K562 (cell line): Measurements from ENCODE around the gene R3HDM1. TPM values are rescaled to one million over a fixed set of nuclear protein-coding genes. Genes with fewer than 3 reads are reported as not detected.
A peak's percentile ranks its signal among the peaks of the same experiment; 100 is the strongest.

ENCODE experiments used
- AFF1 ChIP-seq, 2 experiments: fragments of 450-650 bp; IDR thresholded peaks; 2 replicates each; pipeline ENCODE4 v1.6.1; 2018; ENCODE audit warnings: mild to moderate bottlenecking in 2 of 2, low read depth in 1 of 2; ENCODE audit not compliant: partially characterized antibody in 2 of 2
- DEAF1 ChIP-seq: fragments of 450-650 bp; formaldehyde crosslinking; IDR thresholded peaks from 2 replicates; pipeline ENCODE4 v1.4.0; 2020; ENCODE audit warnings: mild to moderate bottlenecking, moderate library complexity
- RAD21 ChIP-seq, 2 experiments: fragments of 250-450 bp in 1 of 2; fragments of 450-650 bp in 1 of 2; sonication (Bioruptor Pico) in 1 of 2; formaldehyde crosslinking in 1 of 2; IDR thresholded peaks in 1 of 2; conservative IDR thresholded peaks in 1 of 2; 2 replicates each; pipeline versions ENCODE4 v1.4.0 to v1.8.0; 2020 to 2022; ENCODE audit warnings: mild to moderate bottlenecking in 2 of 2, moderate library complexity in 1 of 2
- RUNX1 ChIP-seq: sonication (generic); IDR thresholded peaks from 2 replicates; pipeline ENCODE4 v1.6.1; 2016; ENCODE audit warnings: antibody characterized with exemption, low read depth
- SNIP1 ChIP-seq: fragments of 450-650 bp; IDR thresholded peaks from 2 replicates; pipeline ENCODE4 v1.7.1; 2017; ENCODE audit warnings: low read depth, mild to moderate bottlenecking
- TSHZ1 ChIP-seq: fragments of 250-450 bp; sonication (Bioruptor Pico); IDR thresholded peaks from 2 replicates; pipeline ENCODE4 v1.4.0; 2020; ENCODE audit warnings: mild to moderate bottlenecking, moderate library complexity
- ZBTB5 ChIP-seq: fragments of 450-650 bp; IDR thresholded peaks from 2 replicates; pipeline ENCODE4 v1.6.1; 2017; ENCODE audit warnings: antibody characterized with exemption
- polyA plus RNA-seq, 8 experiments: library from polyadenylated mRNA; depleted of rRNA in 4 of 8; stranded (reverse) in 5 of 8; unstranded in 3 of 8; fragments of >200 nt; fragmentation: Nextera tagmentation in 2 of 8; fragmentation: Illumina TruSeq in 1 of 8; extraction: Ambion mirVana in 2 of 8; extraction: Trizol in 1 of 8; gene quantifications; 2 replicates each; pipeline versions ENCODE4 v1.2.1 to v1.2.3, GENCODE V29; 2011 to 2014; ENCODE audit warnings: inconsistent platforms in 1 of 8, missing spikeins in 1 of 8
- total RNA-seq, 7 experiments: library from RNA; depleted of rRNA in 6 of 7; stranded (reverse); fragments of >200 nt in 6 of 7; fragmentation: Illumina TruSeq in 2 of 7; extraction: Trizol in 2 of 7; gene quantifications; 2 replicates each; pipeline versions ENCODE4 v1.2.1 to v1.2.3, GENCODE V29; 2011 to 2021; ENCODE audit warnings: low replicate concordance in 1 of 7

R3HDM1 gene
- total and polyA plus RNA-seq, 9 of the 15 experiments (the other 6 are each of a cell fraction or from before 2014, with no cell fraction given), result 12.4 to 89.4 (median 31.0) TPM

DNA sequence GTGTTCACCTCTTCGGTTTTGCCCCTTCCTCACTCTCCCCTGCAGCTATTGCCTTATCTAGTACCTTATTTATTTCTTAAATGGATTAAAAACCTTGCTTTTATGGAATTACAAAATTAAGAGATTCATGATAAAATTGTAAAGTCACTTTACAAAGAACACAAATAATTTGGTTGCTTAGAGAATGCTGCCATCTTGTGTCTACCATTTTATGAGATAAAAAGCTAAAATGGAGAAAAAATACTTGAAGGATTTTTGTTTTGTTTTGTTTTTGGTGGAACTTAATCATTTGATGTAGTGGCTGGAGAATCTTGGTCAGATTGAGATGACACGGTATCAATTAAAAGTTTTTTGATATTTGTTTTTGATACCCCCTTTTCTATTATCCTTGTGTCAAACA lies 69.6 kb downstream of the R3HDM1 start (continued):
- TF ChIP-seq RAD21 (CRISPR knock-in tag; conservative IDR thresholded peaks at IDR 0.05 in 1 of 2, IDR thresholded peaks at IDR 0.05 in 1 of 2) (peak; percentile 51 to 55), ZBTB5 (no peak), DEAF1 (CRISPR knock-in tag) (0 out of 2 replicates have a peak, but pooled peaks have one; percentile 7), RUNX1 (no peak), AFF1 (IDR thresholded peaks at IDR 0.05; ENCODE audit: low read depth in 1 of 2, partially characterized antibody in 2 of 2) (no peak), TSHZ1 (CRISPR knock-in tag) (no peak), SNIP1 (no peak)
